Panc1 (cell line): Measurements from ENCODE around the gene C4orf36. TPM values are rescaled to one million over a fixed set of nuclear protein-coding genes. Genes with fewer than 3 reads are reported as not detected.

ENCODE experiments used
- ATAC-seq: fragments of 200-7000 bp; cut with Tn5 transposase; 2 replicates; pipeline ENCODE4 v1.9.1; 2020; ENCODE audit warnings: mild to moderate bottlenecking, moderate library complexity
- BruUV-seq: library from RNA; stranded (reverse); fragments of 400-500 nt; replicated peaks from 2 replicates; lab custom pipeline; 2021; lab: Mats Ljungman, UMichigan
- CTCF ChIA-PET: fragments of 300-600 bp; sonication (Branson Sonifier 250); formaldehyde crosslinking; loops from one replicate; lab custom pipeline; 2022; ENCODE audit warnings: antibody characterized with exemption; lab: Charles Lee
- POLR2A ChIA-PET: fragments of 300-600 bp; sonication (Branson Sonifier 250); formaldehyde crosslinking; loops from one replicate; lab custom pipeline; 2022; ENCODE audit warnings: antibody characterized with exemption; lab: Charles Lee
- DNase-seq: peaks from one replicate; pipeline ENCODE4 v3.0.0-alpha.2; 2010; ENCODE audit warnings: low read depth, low spot score
- H3K27ac ChIP-seq: 2 replicates; pipeline ENCODE4 v1.5.1; 2011; ENCODE audit warnings: mild to moderate bottlenecking, low read length, inconsistent platforms
- H3K27me3 ChIP-seq: fragments of 200-500 bp; sonication (Bioruptor generic); 2 replicates; pipeline ENCODE4 v1.6.0; 2014; ENCODE audit warnings: low read length, inconsistent platforms; ENCODE audit not compliant: control insufficient read depth, insufficient read depth
- H3K36me3 ChIP-seq: fragments of 200-500 bp; sonication (Bioruptor generic); 2 replicates; pipeline ENCODE4 v1.5.1; 2014; ENCODE audit warnings: inconsistent platforms, mild to moderate bottlenecking, low read length, moderate library complexity; ENCODE audit not compliant: control insufficient read depth, insufficient read depth
- H3K4me1 ChIP-seq: 2 replicates; pipeline ENCODE4 v1.5.1; 2011; ENCODE audit warnings: inconsistent platforms, mild to moderate bottlenecking, low read length, moderate library complexity; ENCODE audit not compliant: control insufficient read depth, insufficient read depth
- H3K4me3 ChIP-seq, 2 experiments: 2 replicates each; pipeline ENCODE4 v1.5.1; 2011 to 2012; ENCODE audit warnings: low read depth in 2 of 2, low read length in 2 of 2, mild to moderate bottlenecking in 2 of 2, inconsistent platforms in 1 of 2, moderate library complexity in 1 of 2
- H3K9me3 ChIP-seq: fragments of 200-500 bp; sonication (Bioruptor generic); 2 replicates; pipeline ENCODE4 v1.5.1; 2014; ENCODE audit warnings: low read depth, mild to moderate bottlenecking, inconsistent platforms, low read length, moderate library complexity; ENCODE audit not compliant: control insufficient read depth, insufficient read depth
- POLR2AphosphoS5 ChIP-seq: IDR thresholded peaks from 2 replicates; pipeline ENCODE4 v1.6.1; 2012; ENCODE audit warnings: mild to moderate bottlenecking, low read depth, low read length, moderate library complexity
- SIN3A ChIP-seq: IDR thresholded peaks from 2 replicates; pipeline ENCODE4 v1.6.1; 2012; ENCODE audit warnings: low read depth, mild to moderate bottlenecking, low read length, moderate library complexity, borderline replicate concordance; ENCODE audit not compliant: insufficient read depth
- TCF7L2 ChIP-seq: IDR thresholded peaks from 2 replicates; pipeline ENCODE4 v1.6.1; 2011; ENCODE audit warnings: mild to moderate bottlenecking, low read depth, low read length, inconsistent platforms
- in situ Hi-C: cut with HindIII; loops from 2 replicates; pipeline ENCODE4 v1.10.0; 2016; ENCODE audit warnings: low sequenced_read_pairs, low pct_unique_long_range_greater_than_20kb
- intact Hi-C: fragments of 100-400 bp; cut with micrococcal nuclease; formaldehyde crosslinking; loops from one replicate; pipeline ENCODE4 v1.10.0; 2022; ENCODE audit not compliant: unreplicated experiment
- total RNA-seq: library from RNA; stranded (reverse); gene quantifications from one replicate; pipeline ENCODE4 v1.2.1, GENCODE V29; 2021; ENCODE audit not compliant: unreplicated experiment
- TF ChIP-seq, protein P1 (sequence below): fragments of 450-650 bp; IDR thresholded peaks from 2 replicates; pipeline ENCODE4 v1.5.1; 2017; ENCODE audit warnings: mild to moderate bottlenecking
- TF ChIP-seq, protein P2 (sequence below), 2 experiments: IDR thresholded peaks; 2 replicates each; pipeline ENCODE4 v1.6.1; 2011 to 2012; ENCODE audit warnings: low read depth in 2 of 2, control low read depth in 1 of 2, low read length in 1 of 2, mild to moderate bottlenecking in 1 of 2, moderate library complexity in 1 of 2; ENCODE audit not compliant: insufficient read depth in 1 of 2

C4orf36 gene
- total RNA-seq, 1 experiment from 2014 or later, result 0.26 TPM

DNA sequence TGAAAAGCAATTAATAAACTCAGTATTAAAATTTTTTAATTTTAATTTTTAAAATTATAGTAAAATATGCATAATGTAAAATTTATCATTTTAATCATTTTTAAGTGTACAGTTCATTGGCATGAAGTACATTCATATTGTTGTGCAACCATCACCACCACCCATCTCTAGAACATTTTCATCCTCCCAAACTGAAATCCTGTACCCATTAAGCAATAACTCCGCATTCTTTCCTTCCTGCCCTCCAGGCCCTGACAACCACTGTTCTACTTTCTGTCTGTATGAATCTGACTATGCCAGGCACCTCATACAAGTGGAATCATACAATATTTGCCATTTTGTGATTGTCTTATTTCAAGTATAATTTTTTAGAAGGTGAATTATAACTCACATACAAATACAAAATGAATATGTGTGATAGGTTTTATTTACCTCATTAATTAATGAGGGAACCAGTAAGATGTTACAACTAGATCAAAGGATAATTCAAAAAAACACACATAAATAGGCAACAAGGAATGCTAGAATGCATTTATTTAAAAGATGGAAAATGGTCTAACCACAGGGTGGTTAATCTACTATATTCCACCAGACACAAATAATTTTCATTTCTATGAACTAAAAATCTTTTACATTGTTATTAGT lies 29.5 kb upstream of the C4orf36 start:
- Histone ChIP-seq H3K4me1 (no peaks in the 10 kb centered on the region), H3K36me3 (no peaks in the 10 kb centered on the region; the same call in 1 of the 2 replicates), H3K9me3 (no peaks in the 10 kb centered on the region), H3K4me3 (no peak overlapping the region), H3K27me3 (no peaks in the 10 kb centered on the region), H3K27ac (no peak overlapping the region)
- ChIA-PET CTCF (interaction anchor here (0.5 to 1.7 kb wide), 5 partner anchors 13 to 171 kb away, joined by 3 to 8 read pairs (median 6); partner anchors contain the start of gene AFF1), POLR2A (no interaction called here)
- DNase-seq (no peak), ATAC-seq (no peak)
- in situ Hi-C loops (no loop called here), intact Hi-C loops (loop anchor here (2.0 to 10.0 kb wide), 2 partner anchors 171 to 313 kb away; no protein-coding TSS in a partner anchor)
- no peak for TF ChIP-seq POLR2AphosphoS5
- TF ChIP-seq, protein P1, sequence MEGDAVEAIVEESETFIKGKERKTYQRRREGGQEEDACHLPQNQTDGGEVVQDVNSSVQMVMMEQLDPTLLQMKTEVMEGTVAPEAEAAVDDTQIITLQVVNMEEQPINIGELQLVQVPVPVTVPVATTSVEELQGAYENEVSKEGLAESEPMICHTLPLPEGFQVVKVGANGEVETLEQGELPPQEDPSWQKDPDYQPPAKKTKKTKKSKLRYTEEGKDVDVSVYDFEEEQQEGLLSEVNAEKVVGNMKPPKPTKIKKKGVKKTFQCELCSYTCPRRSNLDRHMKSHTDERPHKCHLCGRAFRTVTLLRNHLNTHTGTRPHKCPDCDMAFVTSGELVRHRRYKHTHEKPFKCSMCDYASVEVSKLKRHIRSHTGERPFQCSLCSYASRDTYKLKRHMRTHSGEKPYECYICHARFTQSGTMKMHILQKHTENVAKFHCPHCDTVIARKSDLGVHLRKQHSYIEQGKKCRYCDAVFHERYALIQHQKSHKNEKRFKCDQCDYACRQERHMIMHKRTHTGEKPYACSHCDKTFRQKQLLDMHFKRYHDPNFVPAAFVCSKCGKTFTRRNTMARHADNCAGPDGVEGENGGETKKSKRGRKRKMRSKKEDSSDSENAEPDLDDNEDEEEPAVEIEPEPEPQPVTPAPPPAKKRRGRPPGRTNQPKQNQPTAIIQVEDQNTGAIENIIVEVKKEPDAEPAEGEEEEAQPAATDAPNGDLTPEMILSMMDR, result no peak
- TF ChIP-seq, protein P2, sequence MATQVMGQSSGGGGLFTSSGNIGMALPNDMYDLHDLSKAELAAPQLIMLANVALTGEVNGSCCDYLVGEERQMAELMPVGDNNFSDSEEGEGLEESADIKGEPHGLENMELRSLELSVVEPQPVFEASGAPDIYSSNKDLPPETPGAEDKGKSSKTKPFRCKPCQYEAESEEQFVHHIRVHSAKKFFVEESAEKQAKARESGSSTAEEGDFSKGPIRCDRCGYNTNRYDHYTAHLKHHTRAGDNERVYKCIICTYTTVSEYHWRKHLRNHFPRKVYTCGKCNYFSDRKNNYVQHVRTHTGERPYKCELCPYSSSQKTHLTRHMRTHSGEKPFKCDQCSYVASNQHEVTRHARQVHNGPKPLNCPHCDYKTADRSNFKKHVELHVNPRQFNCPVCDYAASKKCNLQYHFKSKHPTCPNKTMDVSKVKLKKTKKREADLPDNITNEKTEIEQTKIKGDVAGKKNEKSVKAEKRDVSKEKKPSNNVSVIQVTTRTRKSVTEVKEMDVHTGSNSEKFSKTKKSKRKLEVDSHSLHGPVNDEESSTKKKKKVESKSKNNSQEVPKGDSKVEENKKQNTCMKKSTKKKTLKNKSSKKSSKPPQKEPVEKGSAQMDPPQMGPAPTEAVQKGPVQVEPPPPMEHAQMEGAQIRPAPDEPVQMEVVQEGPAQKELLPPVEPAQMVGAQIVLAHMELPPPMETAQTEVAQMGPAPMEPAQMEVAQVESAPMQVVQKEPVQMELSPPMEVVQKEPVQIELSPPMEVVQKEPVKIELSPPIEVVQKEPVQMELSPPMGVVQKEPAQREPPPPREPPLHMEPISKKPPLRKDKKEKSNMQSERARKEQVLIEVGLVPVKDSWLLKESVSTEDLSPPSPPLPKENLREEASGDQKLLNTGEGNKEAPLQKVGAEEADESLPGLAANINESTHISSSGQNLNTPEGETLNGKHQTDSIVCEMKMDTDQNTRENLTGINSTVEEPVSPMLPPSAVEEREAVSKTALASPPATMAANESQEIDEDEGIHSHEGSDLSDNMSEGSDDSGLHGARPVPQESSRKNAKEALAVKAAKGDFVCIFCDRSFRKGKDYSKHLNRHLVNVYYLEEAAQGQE (IDR thresholded peaks at IDR 0.05; ENCODE audit: insufficient read depth in 1 of 2, low read depth in 2 of 2, low read length in 1 of 2), result no peak
- TF ChIP-seq TCF7L2, result no peak
- no peak for TF ChIP-seq SIN3A
- BruUV-seq, result no TSS peak

DNA sequence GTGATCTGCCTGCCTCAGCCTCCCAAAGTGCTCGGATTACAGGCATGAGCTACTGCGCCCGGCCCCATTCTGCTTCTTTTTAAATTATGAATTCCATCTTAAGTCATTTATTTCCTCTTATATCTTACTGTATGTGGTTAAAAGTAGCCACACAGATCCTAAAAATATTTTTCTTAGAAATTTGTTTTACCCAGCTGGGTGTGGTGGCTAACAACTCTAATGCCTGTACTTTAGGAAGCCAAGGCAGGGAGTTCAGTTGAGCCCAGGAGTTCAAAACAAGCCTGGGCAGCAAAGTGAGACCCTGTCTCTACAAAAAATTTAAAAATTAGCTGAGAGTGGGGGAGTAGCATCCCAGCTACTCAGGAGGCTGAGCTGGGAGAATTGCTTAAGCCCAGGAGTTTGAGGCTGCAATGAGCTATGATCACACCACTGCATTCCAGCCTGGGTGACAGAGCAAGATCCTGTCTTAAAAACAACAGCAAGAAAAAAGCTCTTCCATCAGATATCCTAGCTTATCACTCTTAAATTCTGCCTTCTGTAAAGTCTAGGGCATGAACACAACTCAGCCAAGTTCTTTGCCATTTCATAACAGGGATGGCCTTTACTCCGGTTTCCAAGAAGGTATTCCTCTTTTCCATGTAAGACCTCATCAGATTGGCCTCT lies 27.5 kb upstream of the C4orf36 start:
- Histone ChIP-seq H3K4me3 (no peak overlapping the region), H3K4me1 (no peaks in the 10 kb centered on the region), H3K9me3 (no peaks in the 10 kb centered on the region), H3K27ac (no peak overlapping the region), H3K27me3 (no peaks in the 10 kb centered on the region), H3K36me3 (no peaks in the 10 kb centered on the region; the same call in 1 of the 2 replicates)
- intact Hi-C loops, result loop anchor here (10.0 kb wide), 1 partner anchor 315 kb away; no protein-coding TSS in a partner anchor
- TF ChIP-seq, protein P1, result no peak
- TF ChIP-seq, protein P2 (IDR thresholded peaks at IDR 0.05; ENCODE audit: insufficient read depth in 1 of 2, low read depth in 2 of 2, low read length in 1 of 2), result no peak
- TF ChIP-seq TCF7L2 (no peak), POLR2AphosphoS5 (no peak), SIN3A (no peak)
- ChIA-PET CTCF (no interaction called here), POLR2A (no interaction called here)
- DNase-seq, result no peak
- in situ Hi-C loops, result no loop called here
- no TSS peak for BruUV-seq
- no peak for ATAC-seq
